Muscle of leg (tissue), 11 donors: ENCODE measurements around the gene PEX13. TPM values are rescaled to one million over a fixed set of nuclear protein-coding genes. Genes with fewer than 3 reads are reported as not detected.

Experiments used
- DNase-seq: peaks from one replicate; pipeline ENCODE4 v3.0.0; 2013
- H3K27ac ChIP-seq: one replicate; pipeline ENCODE4 v1.5.1; 2013; ENCODE audit warnings: mild to moderate bottlenecking, low read length, control low read depth
- H3K27me3 ChIP-seq: one replicate; pipeline ENCODE4 v1.6.1; 2013; ENCODE audit warnings: low read length; ENCODE audit not compliant: control insufficient read depth, insufficient read depth
- H3K36me3 ChIP-seq: one replicate; pipeline ENCODE4 v1.6.1; 2013; ENCODE audit warnings: low read length; ENCODE audit not compliant: control insufficient read depth, insufficient read depth
- H3K4me1 ChIP-seq: one replicate; pipeline ENCODE4 v1.6.1; 2013; ENCODE audit warnings: low read length; ENCODE audit not compliant: control insufficient read depth, insufficient read depth
- H3K4me3 ChIP-seq: one replicate; pipeline ENCODE4 v1.5.1; 2013; ENCODE audit warnings: low read length, control low read depth
- H3K9me3 ChIP-seq: replicated peaks from 2 replicates; pipeline ENCODE4 v1.6.1; 2013; ENCODE audit warnings: low read depth, low read length; ENCODE audit not compliant: control insufficient read depth
- WGBS: methylation state at CpG from one replicate; pipeline ENCODE4 v1.1.5; 2013; ENCODE audit warnings: missing lambda C conversion rate; ENCODE audit not compliant: insufficient coverage; 5-methylcytosine and 5-hydroxymethylcytosine counted together
- polyA plus RNA-seq, 8 donors: library from polyadenylated mRNA; unstranded; fragments of 120-200 nt; gene quantifications; one replicate each; pipeline versions ENCODE4 v1.2.1 to v1.2.3, GENCODE V29; 2013; ENCODE audit warnings: inconsistent platforms in 1 of 8, low replicate concordance in 1 of 8; ENCODE audit not compliant: insufficient read length in 8 of 8, insufficient read depth in 1 of 8
- total RNA-seq: library from RNA; stranded (reverse); fragments of 120-200 nt; gene quantifications from one replicate; pipeline ENCODE4 v1.2.4, GENCODE V29; 2013

Gene PEX13
- total and polyA plus RNA-seq, 9 donors: 16.6 to 25.3 (median 20.8) TPM

GRCh38 chr2:61055557-61055956 lies 38.0 kb downstream of the PEX13 start:
- no peaks in the 10 kb centered on the region for H3K4me1 ChIP-seq
- H3K4me3 ChIP-seq: no peak overlapping the region
- H3K9me3 ChIP-seq: no peaks in the 10 kb centered on the region
- H3K27ac ChIP-seq: no peak overlapping the region
- peak; percentile 38 for DNase-seq
- peaks cover 12% of the 10 kb centered on the region for H3K36me3 ChIP-seq
- 36% methylated on average over 2 of the region's 2 CpGs for WGBS
- H3K27me3 ChIP-seq: no peaks in the 10 kb centered on the region

- no peaks in the 10 kb centered on the region for H3K4me1 ChIP-seq
- no peak for DNase-seq
- no peak overlapping the region for H3K27ac ChIP-seq
- H3K27me3 ChIP-seq: no peaks in the 10 kb centered on the region
- H3K36me3 ChIP-seq: peaks cover 11% of the 10 kb centered on the region
- no peak overlapping the region for H3K4me3 ChIP-seq
- H3K9me3 ChIP-seq: no peaks in the 10 kb centered on the region
Observed at GRCh38 chr2:61057562-61057961, 40.0 kb downstream of the PEX13 start.

- H3K4me1 ChIP-seq: no peaks in the 10 kb centered on the region
- H3K4me3 ChIP-seq: no peak overlapping the region
- H3K27ac ChIP-seq: no peak overlapping the region
- no peak for DNase-seq
- H3K27me3 ChIP-seq: no peaks in the 10 kb centered on the region
- peaks cover 9% of the 10 kb centered on the region for H3K36me3 ChIP-seq
- no peaks in the 10 kb centered on the region for H3K9me3 ChIP-seq
Observed at GRCh38 chr2:61059382-61059781, 41.9 kb downstream of the PEX13 start.

GRCh38 chr2:61065714-61066709 lies 48.5 kb downstream of the PEX13 start, which contains the start of gene SANBR:
SANBR (plus strand) TSS chr2:61065871; CDS start chr2:61070351, 4,480 bp downstream.
- Histone ChIP-seq H3K4me3 (peak within 1 kb of the TSS; percentile 57), H3K9me3 (no peaks in the 10 kb centered on the region), H3K27ac (peak within 1 kb of the TSS; percentile 56), H3K4me1 (peaks cover 2% of the 10 kb centered on the region), H3K36me3 (peaks cover 7% of the 10 kb centered on the region), H3K27me3 (no peaks in the 10 kb centered on the region)
- under 1% methylated on average over 107 of the region's 112 CpGs for WGBS
- peak; percentile 94 for DNase-seq

GRCh38 chr2:61074100-61074499 lies 56.6 kb downstream of the PEX13 start:
- Histone ChIP-seq H3K27ac (no peak overlapping the region), H3K27me3 (no peaks in the 10 kb centered on the region), H3K4me1 (no peaks in the 10 kb centered on the region), H3K4me3 (no peak overlapping the region), H3K9me3 (no peaks in the 10 kb centered on the region), H3K36me3 (peaks cover 36% of the 10 kb centered on the region)
- no peak for DNase-seq
- WGBS: no CpG with 5 or more reads among the region's 1 CpG

GRCh38 chr2:61085883-61086282 lies 68.4 kb downstream of the PEX13 start:
- no CpG with 5 or more reads among the region's 1 CpG for WGBS
- peaks cover 17% of the 10 kb centered on the region for H3K36me3 ChIP-seq

GRCh38 chr2:61089797-61090196 lies 72.3 kb downstream of the PEX13 start:
- no peaks in the 10 kb centered on the region for H3K9me3 ChIP-seq
- H3K27ac ChIP-seq: no peak overlapping the region
- H3K4me1 ChIP-seq: no peaks in the 10 kb centered on the region
- H3K4me3 ChIP-seq: no peak overlapping the region
- no peak for DNase-seq
- no peaks in the 10 kb centered on the region for H3K27me3 ChIP-seq
- H3K36me3 ChIP-seq: peaks cover 12% of the 10 kb centered on the region

More at GRCh38 chr2:61085883-61086282, 68.4 kb downstream of the PEX13 start:
- H3K4me3 ChIP-seq: no peak overlapping the region
- no peaks in the 10 kb centered on the region for H3K9me3 ChIP-seq
- H3K27me3 ChIP-seq: no peaks in the 10 kb centered on the region
- H3K4me1 ChIP-seq: no peaks in the 10 kb centered on the region
- no peak for DNase-seq
- H3K27ac ChIP-seq: no peak overlapping the region

- Histone ChIP-seq H3K27ac (no peak overlapping the region), H3K36me3 (peaks cover 12% of the 10 kb centered on the region), H3K4me3 (no peak overlapping the region), H3K27me3 (no peaks in the 10 kb centered on the region), H3K4me1 (no peaks in the 10 kb centered on the region), H3K9me3 (no peaks in the 10 kb centered on the region)
- no peak for DNase-seq
- WGBS: 100% methylated on average over 2 of the region's 5 CpGs
Observed at GRCh38 chr2:61090386-61090921, 72.9 kb downstream of the PEX13 start.

GRCh38 chr2:61091485-61091884 lies 74.0 kb downstream of the PEX13 start:
- DNase-seq: no peak
- H3K4me1 ChIP-seq: no peaks in the 10 kb centered on the region
- H3K4me3 ChIP-seq: no peak overlapping the region
- 79% methylated on average over 2 of the region's 8 CpGs for WGBS
- peaks cover 13% of the 10 kb centered on the region for H3K36me3 ChIP-seq
- no peaks in the 10 kb centered on the region for H3K9me3 ChIP-seq
- H3K27ac ChIP-seq: no peak overlapping the region
- H3K27me3 ChIP-seq: no peaks in the 10 kb centered on the region

- H3K36me3 ChIP-seq: peaks cover 3% of the 10 kb centered on the region
- no peak for DNase-seq
- H3K4me3 ChIP-seq: no peak overlapping the region
Observed at GRCh38 chr2:61096438-61096837, 78.9 kb downstream of the PEX13 start.

More at GRCh38 chr2:61096438-61096837, 78.9 kb downstream of the PEX13 start:
- Histone ChIP-seq H3K4me1 (no peaks in the 10 kb centered on the region), H3K27ac (no peak overlapping the region), H3K9me3 (no peaks in the 10 kb centered on the region), H3K27me3 (no peaks in the 10 kb centered on the region)
- WGBS: 100% methylated on average over 1 of the region's 3 CpGs
